Keratinocyte (primary cell): ENCODE measurements around the gene N4BP2L1. TPM values are rescaled to one million over a fixed set of nuclear protein-coding genes. Genes with fewer than 3 reads are reported as not detected.

Experiments
- DNase-seq: peaks from one replicate; pipeline ENCODE4 v3.0.0-alpha.2; 2011; ENCODE audit warnings: low read depth, missing footprints, low spot score
- FAIRE-seq: peaks from 2 replicates; lab custom pipeline; 2011; peaks lifted over from hg19 to GRCh38; lab: Jason Lieb, UNC
- H2AFZ ChIP-seq: 2 replicates; pipeline ENCODE4 v1.6.0; 2012; ENCODE audit warnings: low read length, control low read depth, inconsistent platforms; ENCODE audit not compliant: control insufficient read depth
- H3K27ac ChIP-seq: 2 replicates; pipeline ENCODE4 v1.5.1; 2011; ENCODE audit warnings: low read length; ENCODE audit not compliant: control insufficient read depth, insufficient read depth
- H3K27me3 ChIP-seq: 3 replicates; pipeline ENCODE4 v1.6.0; 2011; ENCODE audit warnings: low read length; ENCODE audit not compliant: control insufficient read depth, insufficient read depth; ENCODE audit errors: extremely low read depth
- H3K36me3 ChIP-seq, 2 experiments: 2 replicates in 1 of 2; 3 replicates in 1 of 2; pipeline ENCODE4 v1.5.1; 2011; ENCODE audit warnings: low read length in 2 of 2, mild to moderate bottlenecking in 1 of 2; ENCODE audit not compliant: control insufficient read depth in 2 of 2, insufficient read depth in 2 of 2; ENCODE audit errors: extremely low read depth in 1 of 2
- H3K4me1 ChIP-seq: 3 replicates; pipeline ENCODE4 v1.5.1; 2011; ENCODE audit warnings: low read length; ENCODE audit not compliant: control insufficient read depth, insufficient read depth; ENCODE audit errors: extremely low read depth
- H3K4me2 ChIP-seq: 3 replicates; pipeline ENCODE4 v1.6.0; 2011; ENCODE audit warnings: low read depth, low read length; ENCODE audit not compliant: control insufficient read depth, insufficient read depth; ENCODE audit errors: extremely low read depth
- H3K4me3 ChIP-seq, 3 experiments: fragments of 200-600 bp in 1 of 3; sonication (generic) in 1 of 3; 2 replicates in 2 of 3; 3 replicates in 1 of 3; pipeline ENCODE4 v1.5.1; 2011 to 2016; ENCODE audit warnings: low read length in 3 of 3, mild to moderate bottlenecking in 3 of 3, control low read depth in 2 of 3, inconsistent platforms in 1 of 3, low read depth in 1 of 3, mixed read lengths in 1 of 3, mixed run types in 1 of 3, moderate library complexity in 1 of 3; ENCODE audit not compliant: control insufficient read depth in 2 of 3, insufficient read depth in 2 of 3; ENCODE audit errors: extremely low read depth in 1 of 3
- H3K79me2 ChIP-seq: 2 replicates; pipeline ENCODE4 v1.6.0; 2012; ENCODE audit warnings: low read length; ENCODE audit not compliant: control insufficient read depth, insufficient read depth
- H3K9ac ChIP-seq: 3 replicates; pipeline ENCODE4 v1.6.0; 2011; ENCODE audit warnings: low read length; ENCODE audit not compliant: control insufficient read depth, insufficient read depth; ENCODE audit errors: extremely low read depth
- H3K9me1 ChIP-seq: 3 replicates; pipeline ENCODE4 v1.6.0; 2011; ENCODE audit warnings: low read length; ENCODE audit not compliant: control insufficient read depth, insufficient read depth; ENCODE audit errors: extremely low read depth
- H3K9me3 ChIP-seq: 2 replicates; pipeline ENCODE4 v1.5.1; 2012; ENCODE audit warnings: low read depth, low read length; ENCODE audit not compliant: control insufficient read depth
- H4K20me1 ChIP-seq: 3 replicates; pipeline ENCODE4 v1.6.0; 2011; ENCODE audit warnings: low read length; ENCODE audit not compliant: control insufficient read depth, insufficient read depth; ENCODE audit errors: extremely low read depth
- CTCF ChIP-seq, 3 experiments: IDR thresholded peaks in 1 of 3; conservative IDR thresholded peaks in 1 of 3; optimal IDR thresholded peaks in 1 of 3; 2 replicates in 2 of 3; 3 replicates in 1 of 3; pipeline versions ENCODE3 to v1.5.1; 2011; ENCODE audit warnings: low read length in 3 of 3, mild to moderate bottlenecking in 3 of 3, moderate library complexity in 2 of 3, control low read depth in 1 of 3, inconsistent platforms in 1 of 3; ENCODE audit not compliant: insufficient read depth in 2 of 3; ENCODE audit errors: extremely low read depth in 1 of 3
- EZH2 ChIP-seq: IDR thresholded peaks from one replicate; pipeline ENCODE4 v1.6.1; 2012; ENCODE audit warnings: inconsistent platforms, mild to moderate bottlenecking, low read length, moderate library complexity
- dilution Hi-C: fragments of 300-500 bp; cut with MboI; formaldehyde crosslinking; loops from one replicate; pipeline ENCODE4 v1.7.0; 2020; ENCODE audit warnings: low sequenced_read_pairs; ENCODE audit not compliant: extremely low pct_ligation_motif_present
- polyA plus RNA-seq, 5 experiments: library from polyadenylated mRNA; depleted of rRNA in 3 of 5; stranded (reverse) in 3 of 5; stranded (forward) in 1 of 5; unstranded in 1 of 5; fragments of >200 nt; gene quantifications; 1 replicate in 1 of 5; 2 replicates in 3 of 5; 3 replicates in 1 of 5; pipeline versions ENCODE4 v1.2.1 to v1.2.3, GENCODE V29; 2011 to 2012; ENCODE audit warnings: missing spikeins in 2 of 5, low read depth in 1 of 5, low replicate concordance in 1 of 5

The N4BP2L1 gene
- polyA plus RNA-seq, 1 donor (not counting 4 experiments of a cell fraction or from before 2014, with no cell fraction given), result 1.3 TPM

- no peak overlapping the region for H3K27ac ChIP-seq
- dilution Hi-C loops, result no loop called here
- no peaks in the 10 kb centered on the region for H3K9me3 ChIP-seq
- H3K27me3 ChIP-seq, result no peaks in the 10 kb centered on the region
- H3K4me3 ChIP-seq, result no peak overlapping the region
- no peak overlapping the region for H3K9ac ChIP-seq
- H3K4me1 ChIP-seq, result no peaks in the 10 kb centered on the region
- H4K20me1 ChIP-seq, result no peaks in the 10 kb centered on the region
- no peaks in the 10 kb centered on the region for H3K9me1 ChIP-seq
- FAIRE-seq (no peak), DNase-seq (no peak)
- no peaks in the 10 kb centered on the region for H3K79me2 ChIP-seq
- H2AFZ ChIP-seq, result no peak overlapping the region
- TF ChIP-seq EZH2, result no peak
- no peak for TF ChIP-seq CTCF (optimal IDR thresholded peaks at IDR 0.05 in 1 of 3, IDR thresholded peaks at IDR 0.05 in 1 of 3, conservative IDR thresholded peaks at IDR 0.05 in 1 of 3; ENCODE audit: extremely low read depth in 1 of 3, insufficient read depth in 2 of 3, low read length in 3 of 3)
- H3K4me2 ChIP-seq, result no peak overlapping the region
- H3K36me3 ChIP-seq, result peaks cover 0 to 13% of the 10 kb centered on the region in 2 experiments
Measured at GRCh38 chr13:32473650-32474049, 45.7 kb upstream of the N4BP2L1 start.

GRCh38 chr13:32472194-32472621 lies 44.3 kb upstream of the N4BP2L1 start:
- no peaks in the 10 kb centered on the region for H3K79me2 ChIP-seq
- no peak for FAIRE-seq
- H3K9me3 ChIP-seq, result no peaks in the 10 kb centered on the region
- H3K36me3 ChIP-seq, result peaks cover 0 to 11% of the 10 kb centered on the region in 2 experiments
- no peak overlapping the region for H3K27ac ChIP-seq
- TF ChIP-seq EZH2, result no peak
- no peak for TF ChIP-seq CTCF (optimal IDR thresholded peaks at IDR 0.05 in 1 of 3, IDR thresholded peaks at IDR 0.05 in 1 of 3, conservative IDR thresholded peaks at IDR 0.05 in 1 of 3; ENCODE audit: extremely low read depth in 1 of 3, insufficient read depth in 2 of 3, low read length in 3 of 3)
- H3K4me1 ChIP-seq, result no peaks in the 10 kb centered on the region
- H3K4me3 ChIP-seq, result no peak overlapping the region
- no peak overlapping the region for H2AFZ ChIP-seq
- no peaks in the 10 kb centered on the region for H4K20me1 ChIP-seq
- DNase-seq, result no peak
- dilution Hi-C loops, result no loop called here
- no peaks in the 10 kb centered on the region for H3K9me1 ChIP-seq
- H3K27me3 ChIP-seq, result no peaks in the 10 kb centered on the region
- H3K9ac ChIP-seq, result no peak overlapping the region
- H3K4me2 ChIP-seq, result no peak overlapping the region
